DOHH2 (cell line): Measurements from ENCODE around the gene COMT.

Experiments
- H3F3A ChIP-seq: fragments of 200-600 bp; sonication (generic), shearing (Covaris generic); 2 replicates; pipeline ENCODE4 v1.6.0; 2016; ENCODE audit warnings: antibody characterized with exemption, mild to moderate bottlenecking; ENCODE audit not compliant: control insufficient read depth, insufficient read depth
- H3K27ac ChIP-seq: fragments of 200-600 bp; sonication (generic); 2 replicates; pipeline ENCODE4 v1.5.1; 2014; ENCODE audit warnings: low read depth, mild to moderate bottlenecking, low read length, moderate library complexity
- H3K27me3 ChIP-seq: fragments of 200-600 bp; sonication (generic); 2 replicates; pipeline ENCODE4 v1.6.1; 2014; ENCODE audit warnings: mild to moderate bottlenecking, low read length, mixed read lengths; ENCODE audit not compliant: control insufficient read depth
- H3K36me3 ChIP-seq: fragments of 200-600 bp; sonication (generic); 2 replicates; pipeline ENCODE4 v1.6.1; 2014; ENCODE audit warnings: mild to moderate bottlenecking, low read length, moderate library complexity, mixed read lengths; ENCODE audit not compliant: control insufficient read depth
- H3K4me1 ChIP-seq: fragments of 200-600 bp; sonication (generic); 2 replicates; pipeline ENCODE4 v1.6.1; 2014; ENCODE audit warnings: mild to moderate bottlenecking, low read length, mixed read lengths; ENCODE audit not compliant: control insufficient read depth
- H3K4me2 ChIP-seq: fragments of 200-600 bp; sonication (generic); 2 replicates; pipeline ENCODE4 v1.6.0; 2014; ENCODE audit warnings: mild to moderate bottlenecking, low read length, moderate library complexity
- H3K4me3 ChIP-seq: fragments of 200-600 bp; sonication (generic); 2 replicates; pipeline ENCODE4 v1.5.1; 2014; ENCODE audit warnings: mild to moderate bottlenecking, low read length, mixed read lengths
- H3K79me2 ChIP-seq: fragments of 200-600 bp; sonication (generic); 2 replicates; pipeline ENCODE4 v1.6.1; 2014; ENCODE audit warnings: mild to moderate bottlenecking, low read length, mixed read lengths; ENCODE audit not compliant: control insufficient read depth
- H3K9me2 ChIP-seq: fragments of 200-600 bp; sonication (generic); replicated peaks from 2 replicates; pipeline ENCODE4 v1.6.1; 2014; ENCODE audit warnings: mild to moderate bottlenecking, low read length, mixed read lengths; ENCODE audit not compliant: control insufficient read depth
- H3K9me3 ChIP-seq: fragments of 200-600 bp; sonication (generic); 2 replicates; pipeline ENCODE4 v1.6.1; 2014; ENCODE audit warnings: antibody characterized with exemption, low read length, mixed read lengths; ENCODE audit not compliant: control insufficient read depth, insufficient read depth
- H4K20me1 ChIP-seq: fragments of 200-600 bp; sonication (generic); 2 replicates; pipeline ENCODE4 v1.6.0; 2014; ENCODE audit warnings: low read depth, mild to moderate bottlenecking, antibody characterized with exemption, low read length, moderate library complexity; ENCODE audit not compliant: control insufficient read depth, insufficient read depth
- EZH2phosphoT487 ChIP-seq: fragments of 200-600 bp; sonication (generic); IDR thresholded peaks from 2 replicates; pipeline ENCODE4 v1.6.1; 2017; ENCODE audit warnings: borderline replicate concordance, mild to moderate bottlenecking, antibody characterized with exemption, low read length, moderate library complexity, mixed read lengths
- TF ChIP-seq, protein P1 (sequence below): fragments of 200-600 bp; sonication (generic); IDR thresholded peaks from one replicate; pipeline ENCODE4 v1.5.1; 2014; ENCODE audit warnings: antibody characterized with exemption, mild to moderate bottlenecking, low read depth, low read length; ENCODE audit not compliant: poor library complexity, severe bottlenecking

The COMT gene

DNA sequence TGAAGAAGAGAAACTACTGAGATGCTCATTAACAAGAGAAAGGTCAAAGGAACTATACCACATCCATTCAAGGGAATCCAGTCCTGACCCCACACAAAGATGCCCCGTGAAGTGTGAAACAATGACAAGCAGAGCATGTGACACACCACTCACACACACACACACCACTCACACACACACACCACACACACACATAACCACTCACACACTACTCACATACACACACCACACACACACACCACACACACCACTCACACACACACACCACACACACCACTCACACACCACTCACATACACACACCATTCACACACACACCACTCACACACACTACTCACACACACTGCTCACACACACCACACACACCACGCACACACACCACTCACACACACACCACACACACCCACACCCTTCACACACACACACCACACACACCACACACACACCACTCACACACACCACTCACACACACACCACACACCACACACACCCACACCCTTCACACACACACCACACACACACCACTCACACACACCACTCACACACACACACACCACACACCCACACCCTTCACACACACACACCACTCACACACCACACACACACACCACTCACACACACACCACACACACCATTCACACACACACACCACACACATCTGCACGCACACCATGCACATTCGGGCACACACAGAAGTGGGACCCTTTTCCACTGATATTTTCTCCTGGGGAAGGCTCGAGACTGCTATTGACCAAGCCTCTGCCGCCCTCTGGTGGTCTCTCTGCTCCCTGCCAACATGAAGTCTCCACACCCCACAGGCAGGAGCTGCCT, 32.0 kb upstream of the COMT start:
- Histone ChIP-seq H3K9me3 (no peaks in the 10 kb centered on the region), H3K27me3 (no peaks in the 10 kb centered on the region), H3K36me3 (no peaks in the 10 kb centered on the region), H3F3A (0 out of 2 replicates have a peak, but pooled peaks cover 5% of the 10 kb centered on the region), H3K27ac (no peak overlapping the region), H4K20me1 (no peaks in the 10 kb centered on the region), H3K4me1 (peaks cover 7% of the 10 kb centered on the region), H3K4me2 (no peak overlapping the region), H3K79me2 (no peaks in the 10 kb centered on the region), H3K9me2 (no peaks in the 10 kb centered on the region), H3K4me3 (no peak overlapping the region)
- TF ChIP-seq, protein P1, sequence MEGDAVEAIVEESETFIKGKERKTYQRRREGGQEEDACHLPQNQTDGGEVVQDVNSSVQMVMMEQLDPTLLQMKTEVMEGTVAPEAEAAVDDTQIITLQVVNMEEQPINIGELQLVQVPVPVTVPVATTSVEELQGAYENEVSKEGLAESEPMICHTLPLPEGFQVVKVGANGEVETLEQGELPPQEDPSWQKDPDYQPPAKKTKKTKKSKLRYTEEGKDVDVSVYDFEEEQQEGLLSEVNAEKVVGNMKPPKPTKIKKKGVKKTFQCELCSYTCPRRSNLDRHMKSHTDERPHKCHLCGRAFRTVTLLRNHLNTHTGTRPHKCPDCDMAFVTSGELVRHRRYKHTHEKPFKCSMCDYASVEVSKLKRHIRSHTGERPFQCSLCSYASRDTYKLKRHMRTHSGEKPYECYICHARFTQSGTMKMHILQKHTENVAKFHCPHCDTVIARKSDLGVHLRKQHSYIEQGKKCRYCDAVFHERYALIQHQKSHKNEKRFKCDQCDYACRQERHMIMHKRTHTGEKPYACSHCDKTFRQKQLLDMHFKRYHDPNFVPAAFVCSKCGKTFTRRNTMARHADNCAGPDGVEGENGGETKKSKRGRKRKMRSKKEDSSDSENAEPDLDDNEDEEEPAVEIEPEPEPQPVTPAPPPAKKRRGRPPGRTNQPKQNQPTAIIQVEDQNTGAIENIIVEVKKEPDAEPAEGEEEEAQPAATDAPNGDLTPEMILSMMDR = peak; percentile 93
- no peak for TF ChIP-seq EZH2phosphoT487

DNA sequence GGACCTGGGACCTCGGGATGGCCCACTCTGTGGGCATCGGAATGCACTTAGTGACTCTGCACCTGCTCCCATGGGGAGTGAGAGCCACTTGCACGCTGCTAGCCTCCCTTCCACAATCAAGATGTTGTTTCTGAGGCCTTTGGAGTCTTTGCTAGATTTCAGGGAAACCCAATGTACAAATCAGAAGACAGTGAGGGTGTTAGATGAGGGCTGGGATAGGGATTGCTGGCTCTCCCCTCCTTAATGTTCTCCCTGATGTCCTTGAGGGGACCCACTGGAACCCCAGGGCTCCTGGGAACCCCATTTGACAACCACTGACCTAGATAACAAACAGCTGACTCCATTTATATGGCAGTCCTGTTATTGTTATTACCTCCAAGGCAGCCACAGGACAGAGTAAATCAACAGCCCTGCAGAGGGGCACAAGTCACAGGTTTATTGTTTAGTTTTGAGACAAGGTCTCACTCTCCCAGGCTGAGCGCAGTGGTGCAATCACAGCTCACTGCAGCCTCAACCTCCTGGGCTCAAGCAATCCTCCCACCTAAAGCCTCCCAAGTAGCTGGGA, 31.3 kb upstream of the COMT start:
- Histone ChIP-seq H3K36me3 (no peaks in the 10 kb centered on the region), H3K4me1 (peaks cover 7% of the 10 kb centered on the region), H3K4me2 (no peak overlapping the region), H3K27me3 (no peaks in the 10 kb centered on the region), H3K9me3 (no peaks in the 10 kb centered on the region), H3K4me3 (no peak overlapping the region), H3F3A (0 out of 2 replicates have a peak, but pooled peaks cover 5% of the 10 kb centered on the region), H3K9me2 (no peaks in the 10 kb centered on the region), H3K79me2 (no peaks in the 10 kb centered on the region), H3K27ac (no peak overlapping the region), H4K20me1 (no peaks in the 10 kb centered on the region)
- TF ChIP-seq EZH2phosphoT487 = no peak
- TF ChIP-seq, protein P1 = peak; percentile 52

DNA sequence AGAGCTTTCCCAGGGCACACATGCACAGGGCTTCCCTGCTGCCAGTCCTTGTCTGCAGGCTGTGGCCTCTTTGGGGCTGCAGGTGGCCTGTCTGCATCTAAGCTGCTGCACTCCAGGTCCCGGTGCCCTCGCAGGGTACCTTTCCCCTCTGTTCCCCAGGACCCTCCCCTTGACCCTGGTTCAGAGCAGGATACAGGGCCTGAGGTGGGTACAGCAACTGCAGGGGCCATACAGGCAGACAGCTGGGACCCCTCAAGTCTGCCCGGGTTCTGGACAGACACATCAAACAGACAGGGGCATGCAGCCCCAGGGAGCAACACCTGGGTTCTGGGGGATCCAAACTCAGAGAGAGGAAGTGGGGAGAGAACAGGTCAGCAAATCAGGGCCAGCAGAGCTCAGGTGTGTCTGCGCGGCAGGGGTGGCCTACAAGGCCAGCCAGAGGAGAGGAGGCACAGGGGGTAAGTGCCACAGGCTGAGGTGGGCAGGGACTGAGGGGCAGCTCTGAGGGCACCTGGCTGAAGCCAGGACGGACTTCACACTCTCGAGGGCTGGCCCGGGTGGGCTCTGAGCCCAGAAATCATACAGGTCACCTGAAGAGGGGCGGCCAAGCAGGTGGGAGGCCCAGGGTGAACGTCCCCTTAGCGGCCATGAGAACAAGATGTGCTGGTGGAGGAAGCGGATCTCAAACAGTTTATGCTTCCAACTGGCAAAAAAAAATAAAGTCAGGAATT, 29.9 kb upstream of the COMT start:
- no peaks in the 10 kb centered on the region for H3K9me2 ChIP-seq
- TF ChIP-seq, protein P1 = no peak
- no peak for TF ChIP-seq EZH2phosphoT487
- H3K36me3 ChIP-seq = no peaks in the 10 kb centered on the region
- no peak overlapping the region for H3K27ac ChIP-seq
- no peak overlapping the region for H3K4me2 ChIP-seq
- no peaks in the 10 kb centered on the region for H3K9me3 ChIP-seq
- no peaks in the 10 kb centered on the region for H4K20me1 ChIP-seq
- H3K4me3 ChIP-seq = no peak overlapping the region
- H3K4me1 ChIP-seq = peaks cover 7% of the 10 kb centered on the region
- no peaks in the 10 kb centered on the region for H3K27me3 ChIP-seq
- H3K79me2 ChIP-seq = no peaks in the 10 kb centered on the region
- H3F3A ChIP-seq = no peaks in the 10 kb centered on the region
